Uterus (tissue), 2 donors: Measurements from ENCODE around the gene TMEM255A.

Source experiments
- CTCF ChIP-seq, 4 experiments: fragments of 200-600 bp in 2 of 4; fragments of 450-650 bp in 2 of 4; sonication (generic) in 2 of 4; IDR thresholded peaks; one replicate each; pipeline ENCODE4 v1.5.1; 2016 to 2019; ENCODE audit warnings: antibody characterized with exemption in 4 of 4, mild to moderate bottlenecking in 2 of 4, moderate library complexity in 1 of 4
- POLR2A ChIP-seq, 2 donors: fragments of 450-650 bp; IDR thresholded peaks; one replicate each; pipeline ENCODE4 v1.6.1; 2016; ENCODE audit warnings: antibody characterized with exemption in 2 of 2, mild to moderate bottlenecking in 1 of 2, moderate library complexity in 1 of 2

GRCh38 chrX:120302434-120302833, 8.8 kb downstream of the TMEM255A start:
- no peak for TF ChIP-seq POLR2A (IDR thresholded peaks at IDR 0.05)
- no peak for TF ChIP-seq CTCF (IDR thresholded peaks at IDR 0.05)
